GM21786 (cell line): ENCODE results near the gene CD164L2.
"Not testable (repeated sequence)": the region's sequence is repeated elsewhere in the genome, so short reads cannot be mapped to it uniquely, and the experiment has no call there.

Experiments
- ATAC-seq: cut with Tn5 transposase; IDR thresholded peaks from one replicate; pipeline ENCODE4 v1.9.1; 2021; ENCODE audit not compliant: unreplicated experiment

CD164L2 gene

GRCh38 chr1:27391511-27392095 is 8.5 kb upstream of the CD164L2 start:
- ATAC-seq: no peak

- no peak for ATAC-seq
These were observed 5.3 kb upstream of the CD164L2 start for GRCh38 chr1:27388337-27389005.

GRCh38 chr1:27384797-27385196 is 1.7 kb upstream of the CD164L2 start:
- ATAC-seq: not testable (repeated sequence)

- no peak for ATAC-seq
These were observed 528 bp upstream of the CD164L2 start for GRCh38 chr1:27383661-27384060.

GRCh38 chr1:27381969-27382762 is 967 bp downstream of the CD164L2 start:
- ATAC-seq: no peak

GRCh38 chr1:27380766-27381733 is 2.1 kb downstream of the CD164L2 start:
- ATAC-seq: no peak

- ATAC-seq: no peak
These were observed 2.9 kb downstream of the CD164L2 start for GRCh38 chr1:27380224-27380623.

- no peak for ATAC-seq
These were observed 3.5 kb downstream of the CD164L2 start for GRCh38 chr1:27379564-27380122.

GRCh38 chr1:27377760-27378495 is 5.2 kb downstream of the CD164L2 start:
- ATAC-seq: no peak

- no peak for ATAC-seq
These were observed 8.6 kb downstream of the CD164L2 start, which contains the start of gene FCN3 for GRCh38 chr1:27374362-27375086. Gene FCN3 (minus strand): TSS chr1:27374824. CDS start chr1:27374818, 6 bp downstream.

- no peak for ATAC-seq
These were observed 10.1 kb downstream of the CD164L2 start for GRCh38 chr1:27372808-27373690.

- ATAC-seq: no peak
These were observed 10.9 kb downstream of the CD164L2 start for GRCh38 chr1:27372022-27372807.

- no peak for ATAC-seq
These were observed 14.1 kb downstream of the CD164L2 start for GRCh38 chr1:27368869-27369582.

GRCh38 chr1:27367160-27367650 is 15.9 kb downstream of the CD164L2 start:
- no peak for ATAC-seq

- no peak for ATAC-seq
These were observed 16.5 kb downstream of the CD164L2 start, which contains the start of gene MAP3K6 for GRCh38 chr1:27366411-27367159. Gene MAP3K6 (minus strand): TSS chr1:27366961. CDS start chr1:27366597, 364 bp downstream.

- no peak for ATAC-seq
These were observed 17.1 kb downstream of the CD164L2 start for GRCh38 chr1:27366113-27366410.
